ENCODE results near the gene CEP95. TPM values are rescaled to one million over a fixed set of nuclear protein-coding genes. Genes with fewer than 3 reads are reported as not detected.
"Not testable (repeated sequence)": the region's sequence is repeated elsewhere in the genome, so short reads cannot be mapped to it uniquely, and the experiment has no call there.

The CEP95 gene, protein sequence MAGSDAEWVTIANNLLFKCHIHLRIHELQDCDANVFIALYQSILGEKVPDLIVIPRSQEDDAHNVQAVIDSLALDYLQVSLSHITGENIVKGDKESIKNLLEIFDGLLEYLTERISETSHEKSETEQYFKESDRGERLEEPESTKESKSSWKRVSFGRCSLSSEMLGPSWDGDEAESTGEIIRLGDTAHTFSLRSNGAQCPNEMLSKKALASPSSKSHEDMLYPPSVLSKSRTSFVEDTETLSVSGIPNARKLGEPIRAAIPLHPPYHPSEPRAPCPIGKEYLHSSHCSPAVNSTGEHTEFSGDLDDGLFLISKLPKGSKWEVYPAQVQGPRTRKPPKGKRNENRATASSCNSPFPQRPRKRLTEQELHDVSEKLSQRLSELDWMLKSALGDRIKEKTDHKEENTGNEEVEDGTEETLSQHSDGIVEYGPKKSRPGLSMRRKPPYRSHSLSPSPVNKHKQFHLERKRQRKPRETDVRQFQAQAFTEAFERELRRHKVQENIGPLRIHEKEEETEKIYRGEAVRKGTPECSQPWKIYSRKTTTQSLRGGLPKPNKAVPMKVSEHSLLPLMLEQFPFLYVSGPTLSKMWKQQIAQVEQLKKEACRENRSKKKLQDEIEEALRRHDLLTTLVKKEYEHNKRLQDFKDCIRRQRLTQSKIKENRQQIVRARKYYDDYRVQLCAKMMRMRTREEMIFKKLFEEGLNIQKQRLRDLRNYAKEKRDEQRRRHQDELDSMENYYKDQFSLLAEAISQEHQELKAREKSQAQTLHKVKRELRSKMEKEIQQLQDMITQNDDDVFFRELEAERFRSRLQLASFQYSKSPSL
- total RNA-seq = 10 to 100 TPM; 18.6 to 52.0 (median 33.2) TPM

DNA sequence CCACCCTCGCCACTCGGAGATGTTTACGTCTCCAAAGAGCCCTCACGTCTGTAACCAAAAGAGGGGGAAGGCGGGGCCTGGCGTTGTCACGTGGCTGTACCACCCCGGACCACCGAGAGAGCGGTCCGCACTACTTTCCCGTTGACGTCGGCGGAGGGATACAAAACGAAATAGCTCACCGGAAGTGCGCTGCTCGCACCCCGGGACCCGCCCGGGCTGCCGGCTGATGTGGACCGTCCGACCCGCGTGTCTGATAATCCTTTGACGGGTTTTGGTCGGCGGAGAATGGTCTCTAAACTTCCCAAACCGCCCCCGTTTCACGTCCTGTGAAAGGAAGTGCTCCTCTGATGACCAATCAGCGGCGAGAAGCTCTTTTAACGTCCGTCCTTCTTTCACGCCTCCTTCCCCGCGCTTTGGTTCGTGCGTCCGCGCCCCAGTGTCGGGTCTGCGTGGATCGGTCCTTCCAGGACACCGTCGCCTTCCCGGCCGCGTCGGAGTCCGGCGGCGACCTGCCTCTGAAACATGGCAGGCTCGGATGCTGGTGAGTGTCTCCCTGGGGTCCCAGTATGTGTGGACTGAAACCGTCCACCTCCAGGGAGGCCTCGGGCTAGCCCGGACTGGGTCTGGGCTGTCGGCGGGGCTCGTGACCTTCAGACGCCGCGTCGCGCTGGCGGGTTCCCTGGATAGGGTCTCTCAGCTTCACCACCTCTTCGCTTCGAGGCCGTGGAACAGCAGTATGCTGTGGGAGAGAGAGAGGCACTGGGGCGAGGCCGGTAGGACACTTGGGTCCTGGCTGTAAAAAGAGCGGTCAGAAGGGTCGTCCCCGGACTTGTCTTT is at the start of gene CEP95:
Gene CEP95 (plus strand): TSS at position 402 of the 837 bp plus-strand sequence. CDS start 121 bp downstream, at position 523.
- TF ChIP-seq, protein P1, sequence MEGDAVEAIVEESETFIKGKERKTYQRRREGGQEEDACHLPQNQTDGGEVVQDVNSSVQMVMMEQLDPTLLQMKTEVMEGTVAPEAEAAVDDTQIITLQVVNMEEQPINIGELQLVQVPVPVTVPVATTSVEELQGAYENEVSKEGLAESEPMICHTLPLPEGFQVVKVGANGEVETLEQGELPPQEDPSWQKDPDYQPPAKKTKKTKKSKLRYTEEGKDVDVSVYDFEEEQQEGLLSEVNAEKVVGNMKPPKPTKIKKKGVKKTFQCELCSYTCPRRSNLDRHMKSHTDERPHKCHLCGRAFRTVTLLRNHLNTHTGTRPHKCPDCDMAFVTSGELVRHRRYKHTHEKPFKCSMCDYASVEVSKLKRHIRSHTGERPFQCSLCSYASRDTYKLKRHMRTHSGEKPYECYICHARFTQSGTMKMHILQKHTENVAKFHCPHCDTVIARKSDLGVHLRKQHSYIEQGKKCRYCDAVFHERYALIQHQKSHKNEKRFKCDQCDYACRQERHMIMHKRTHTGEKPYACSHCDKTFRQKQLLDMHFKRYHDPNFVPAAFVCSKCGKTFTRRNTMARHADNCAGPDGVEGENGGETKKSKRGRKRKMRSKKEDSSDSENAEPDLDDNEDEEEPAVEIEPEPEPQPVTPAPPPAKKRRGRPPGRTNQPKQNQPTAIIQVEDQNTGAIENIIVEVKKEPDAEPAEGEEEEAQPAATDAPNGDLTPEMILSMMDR (IDR thresholded peaks at IDR 0.05) = no peak
- TF ChIP-seq POLR2AphosphoS5 (IDR thresholded peaks at IDR 0.05) (peak; percentile 96), EP300 (IDR thresholded peaks at IDR 0.05) (no peak), POLR2A (IDR thresholded peaks at IDR 0.05) (peak; percentile 91 to 92)
- no peaks in the 10 kb centered on the region for H3K9me3 ChIP-seq
- H3K27ac ChIP-seq = peak within 1 kb of the TSS; percentile 94 to 100 (median 98)
- peaks cover 10 to 64% (median 20%) of the 10 kb centered on the region in 3 donors for H3K4me1 ChIP-seq
- 0% methylated on average over 2 to 8 of the region's 77 CpGs for WGBS, 2 donors (ENCODE audit: low coverage in 1 of 2)
- H3K27me3 ChIP-seq = no peaks in the 10 kb centered on the region
- H3K4me3 ChIP-seq = peak within 1 kb of the TSS; percentile 84 to 85
- peak; percentile 86 for ATAC-seq
- peaks cover 15 to 49% of the 10 kb centered on the region in 2 donors for H3K36me3 ChIP-seq

DNA sequence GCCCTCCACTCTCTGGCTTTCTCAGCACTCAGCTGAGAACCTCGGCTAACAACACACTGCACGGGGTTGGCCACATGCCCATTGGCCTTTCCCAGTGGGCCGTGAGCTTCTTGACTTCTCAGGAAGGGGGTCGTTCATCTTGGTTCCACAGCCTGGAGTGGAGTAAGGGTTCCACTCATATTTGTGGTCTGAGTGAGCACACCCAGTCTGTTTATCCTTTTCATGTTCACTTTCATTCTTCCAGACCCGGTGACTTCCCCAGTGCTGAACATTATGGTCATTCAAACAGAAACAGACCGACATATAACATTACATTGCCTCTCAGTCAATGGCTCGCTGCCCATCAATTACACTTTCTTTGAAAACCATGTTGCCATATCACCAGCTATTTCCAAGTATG is 49.6 kb upstream of the CEP95 start:
- no peaks in the 10 kb centered on the region for H3K9me3 ChIP-seq
- TF ChIP-seq, protein P1 (IDR thresholded peaks at IDR 0.05) = no peak
- TF ChIP-seq POLR2A (IDR thresholded peaks at IDR 0.05) (no peak), EP300 (IDR thresholded peaks at IDR 0.05) (no peak), POLR2AphosphoS5 (IDR thresholded peaks at IDR 0.05) (no peak)
- no peak for ATAC-seq
- H3K4me3 ChIP-seq = no peak overlapping the region
- no peaks in the 10 kb centered on the region for H3K36me3 ChIP-seq
- WGBS, 2 donors (ENCODE audit: low coverage in 1 of 2) = 45 to 68% methylated on average over 3 to 6 of the region's 7 CpGs
- no peak overlapping the region for H3K27ac ChIP-seq
- no peaks in the 10 kb centered on the region for H3K27me3 ChIP-seq
- no peaks in the 10 kb centered on the region for H3K4me1 ChIP-seq

DNA sequence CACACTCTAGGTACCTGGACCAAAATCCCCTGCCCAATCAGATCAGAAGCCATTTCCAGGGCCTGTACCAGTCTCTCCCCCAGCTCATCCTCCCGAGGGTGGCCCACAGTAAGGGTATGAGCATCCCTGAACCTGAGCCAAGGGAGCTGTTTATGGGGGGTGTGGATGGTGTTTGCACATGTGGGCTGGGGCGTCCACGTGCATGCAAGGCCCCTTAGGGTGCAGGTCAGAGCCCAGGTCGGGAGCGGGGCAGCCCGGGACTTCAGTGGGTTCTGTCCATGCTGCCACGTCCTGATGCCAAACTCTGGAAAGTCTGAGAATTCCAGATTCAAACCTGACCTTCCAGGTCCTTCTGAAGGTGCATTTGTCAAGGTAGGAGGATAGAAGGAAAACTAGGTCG is 48.0 kb upstream of the CEP95 start:
- 17% methylated on average over 1 of the region's 8 CpGs; no CpG with 5 or more reads in 1 of the 2 donors for WGBS, 2 donors (ENCODE audit: low coverage in 1 of 2)
- TF ChIP-seq EP300 (IDR thresholded peaks at IDR 0.05) (no peak), POLR2AphosphoS5 (IDR thresholded peaks at IDR 0.05) (no peak), POLR2A (IDR thresholded peaks at IDR 0.05) (no peak)
- TF ChIP-seq, protein P1 (IDR thresholded peaks at IDR 0.05) = no peak
- no peak for ATAC-seq
- H3K27me3 ChIP-seq = no peaks in the 10 kb centered on the region
- H3K4me1 ChIP-seq = no peaks in the 10 kb centered on the region
- H3K4me3 ChIP-seq = no peak overlapping the region
- no peaks in the 10 kb centered on the region for H3K9me3 ChIP-seq
- H3K27ac ChIP-seq = no peak overlapping the region
- no peaks in the 10 kb centered on the region for H3K36me3 ChIP-seq

DNA sequence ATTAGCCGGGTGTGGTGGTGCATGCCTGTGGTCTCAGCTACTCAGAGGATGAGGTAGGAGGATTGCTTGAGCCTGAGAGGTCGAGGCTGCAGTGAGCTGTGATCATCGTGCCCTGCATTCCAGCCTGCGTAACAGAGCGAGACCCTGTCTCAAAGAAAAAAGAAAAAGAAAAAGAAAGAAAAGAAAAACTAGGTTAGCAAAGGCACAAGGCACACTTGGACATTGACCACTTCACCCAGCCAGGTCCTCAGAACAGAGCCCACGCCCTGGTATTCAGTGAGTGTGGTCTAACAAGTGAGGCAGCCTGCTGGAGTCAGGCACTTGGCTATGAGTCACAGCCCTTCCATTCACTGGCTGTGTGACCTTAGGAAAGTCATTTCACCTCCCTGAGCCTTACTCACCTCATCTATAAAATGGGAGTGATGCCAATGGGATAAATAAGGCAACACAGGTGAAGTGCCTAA is 47.5 kb upstream of the CEP95 start:
- H3K27me3 ChIP-seq = no peaks in the 10 kb centered on the region
- no peaks in the 10 kb centered on the region for H3K4me1 ChIP-seq
- H3K27ac ChIP-seq = no peak overlapping the region
- H3K4me3 ChIP-seq = no peak overlapping the region
- WGBS, 2 donors (ENCODE audit: low coverage in 1 of 2) = 82% methylated on average over 6 of the region's 6 CpGs; no CpG with 5 or more reads in 1 of the 2 donors
- no peaks in the 10 kb centered on the region for H3K9me3 ChIP-seq
- H3K36me3 ChIP-seq = no peaks in the 10 kb centered on the region
- ATAC-seq = no peak
- TF ChIP-seq, protein P1 (IDR thresholded peaks at IDR 0.05) = no peak
- TF ChIP-seq POLR2AphosphoS5 (IDR thresholded peaks at IDR 0.05) (no peak), POLR2A (IDR thresholded peaks at IDR 0.05) (no peak), EP300 (IDR thresholded peaks at IDR 0.05) (no peak)

DNA sequence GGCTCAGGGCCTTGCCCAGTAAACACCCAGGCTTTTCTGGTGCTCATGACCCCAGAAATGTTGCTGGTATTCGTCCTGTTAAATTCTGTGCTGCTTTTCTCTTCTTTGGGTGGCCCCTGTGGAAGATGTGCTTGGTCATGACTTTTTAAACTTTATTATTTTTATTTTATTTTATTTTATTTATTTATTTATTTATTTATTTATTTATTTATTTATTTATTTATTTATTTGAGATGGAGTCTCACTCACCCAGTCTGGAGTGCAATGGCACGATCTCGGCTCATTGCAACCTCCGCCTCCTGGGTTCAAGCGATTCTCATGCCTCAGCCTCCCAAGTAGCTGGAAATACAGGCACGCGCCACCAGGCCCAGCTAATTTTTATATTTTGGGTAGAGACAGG is 47.0 kb upstream of the CEP95 start:
- ATAC-seq = not testable (repeated sequence)

More for the DNA sequence above, 47.0 kb upstream of the CEP95 start:
- 90 to 99% methylated on average over 2 to 7 of the region's 7 CpGs for WGBS, 2 donors (ENCODE audit: low coverage in 1 of 2)
- H3K36me3 ChIP-seq, H3K4me1 ChIP-seq, H3K27ac ChIP-seq, H3K27me3 ChIP-seq, H3K9me3 ChIP-seq, H3K4me3 ChIP-seq: not testable (repeated sequence)
